GM21825 (cell line): ENCODE data around the gene TBC1D21.
"Not testable (repeated sequence)": the region's sequence is repeated elsewhere in the genome, so short reads cannot be mapped to it uniquely, and the experiment has no call there.

Experiments used
- ATAC-seq: cut with Tn5 transposase; IDR thresholded peaks from one replicate; pipeline ENCODE4 v1.9.1; 2021; ENCODE audit warnings: mild to moderate bottlenecking, moderate library complexity; ENCODE audit not compliant: unreplicated experiment

The TBC1D21 gene

DNA sequence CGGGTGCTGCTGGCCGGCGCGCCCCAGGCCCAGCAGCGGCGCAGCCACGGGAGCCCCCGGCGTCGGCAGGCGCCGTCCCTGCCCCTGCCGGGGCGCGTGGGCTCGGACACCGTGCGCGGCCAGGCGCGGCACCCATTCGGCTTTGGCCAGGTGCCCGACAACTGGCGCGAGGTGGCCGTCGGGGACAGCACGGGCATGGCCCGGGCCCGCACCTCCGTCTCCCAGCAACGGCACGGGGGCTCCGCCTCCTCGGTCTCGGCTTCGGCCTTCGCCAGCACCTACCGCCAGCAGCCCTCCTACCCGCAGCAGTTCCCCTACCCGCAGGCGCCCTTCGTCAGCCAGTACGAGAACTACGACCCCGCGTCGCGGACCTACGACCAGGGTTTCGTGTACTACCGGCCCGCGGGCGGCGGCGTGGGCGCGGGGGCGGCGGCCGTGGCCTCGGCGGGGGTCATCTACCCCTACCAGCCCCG is 53.7 kb downstream of the TBC1D21 start:
- ATAC-seq = no peak

DNA sequence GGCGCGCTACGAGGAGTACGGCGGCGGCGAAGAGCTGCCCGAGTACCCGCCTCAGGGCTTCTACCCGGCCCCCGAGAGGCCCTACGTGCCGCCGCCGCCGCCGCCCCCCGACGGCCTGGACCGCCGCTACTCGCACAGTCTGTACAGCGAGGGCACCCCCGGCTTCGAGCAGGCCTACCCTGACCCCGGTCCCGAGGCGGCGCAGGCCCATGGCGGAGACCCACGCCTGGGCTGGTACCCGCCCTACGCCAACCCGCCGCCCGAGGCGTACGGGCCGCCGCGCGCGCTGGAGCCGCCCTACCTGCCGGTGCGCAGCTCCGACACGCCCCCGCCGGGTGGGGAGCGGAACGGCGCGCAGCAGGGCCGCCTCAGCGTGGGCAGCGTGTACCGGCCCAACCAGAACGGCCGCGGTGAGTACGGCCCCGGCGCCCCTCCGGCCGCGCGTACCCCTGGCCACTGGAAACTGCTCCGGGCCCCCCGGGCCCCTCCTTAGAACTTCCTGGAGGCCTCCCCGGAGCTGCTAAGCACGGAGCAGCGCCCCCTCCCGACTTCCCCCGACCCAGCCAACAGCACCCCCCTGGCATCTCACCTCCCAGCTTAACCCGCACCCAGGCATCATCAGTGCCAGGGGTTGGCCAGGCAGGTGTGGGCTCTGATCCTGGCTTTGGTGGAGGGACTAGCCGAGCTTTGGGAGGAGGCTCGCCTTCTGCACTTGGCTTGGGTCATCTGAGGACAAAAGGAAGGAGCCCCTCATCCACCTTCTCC is 54.3 kb downstream of the TBC1D21 start:
- ATAC-seq = no peak

DNA sequence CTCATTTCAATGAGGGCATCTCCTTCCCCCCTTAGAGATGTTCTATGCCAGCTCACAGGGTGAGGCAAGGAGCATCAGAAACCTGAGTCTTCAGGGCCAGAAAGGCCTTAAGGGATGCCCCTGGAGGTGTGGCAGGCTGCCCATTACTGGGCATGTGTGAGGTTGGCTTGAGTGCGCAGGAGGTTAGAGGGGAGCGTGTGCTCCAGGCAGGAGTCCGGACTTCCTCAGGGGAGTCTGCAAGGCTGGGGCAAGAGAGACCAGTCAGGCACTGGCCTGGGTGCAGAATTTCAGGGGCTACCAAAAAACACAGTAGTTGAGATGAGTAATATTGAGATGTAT is 54.8 kb downstream of the TBC1D21 start:
- ATAC-seq = no peak

DNA sequence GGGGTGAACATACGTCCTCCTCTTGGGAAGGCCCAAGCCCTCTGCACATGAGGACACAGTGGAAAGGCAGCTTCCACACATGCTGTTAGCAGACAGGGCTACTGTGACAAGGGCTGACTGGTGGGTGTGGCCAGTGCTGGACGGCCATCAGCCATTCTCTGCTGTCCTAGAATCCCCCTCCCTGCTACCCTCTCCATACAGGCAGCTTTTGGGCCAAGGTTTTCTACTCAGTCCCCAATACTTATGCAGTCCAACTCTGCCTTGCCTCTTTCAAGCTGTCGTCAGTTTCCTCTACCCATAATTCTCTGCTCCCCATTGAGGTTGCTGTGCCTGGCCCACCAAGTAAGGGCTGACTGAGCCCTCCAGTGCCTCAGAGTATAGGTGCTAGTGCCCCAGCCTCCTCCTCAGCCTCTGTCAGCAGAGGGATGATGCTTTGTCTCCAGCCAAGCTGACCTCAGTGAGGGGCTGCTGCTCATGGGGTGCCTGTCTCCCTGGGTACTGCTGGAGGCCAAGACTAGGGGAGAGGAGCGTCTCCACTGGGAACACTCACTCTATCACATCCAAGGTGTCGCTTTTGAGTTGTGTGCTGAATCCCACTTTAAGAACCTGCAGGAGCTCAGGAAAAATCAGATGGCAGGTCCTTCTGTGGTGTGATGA is 55.7 kb downstream of the TBC1D21 start:
- ATAC-seq = no peak

DNA sequence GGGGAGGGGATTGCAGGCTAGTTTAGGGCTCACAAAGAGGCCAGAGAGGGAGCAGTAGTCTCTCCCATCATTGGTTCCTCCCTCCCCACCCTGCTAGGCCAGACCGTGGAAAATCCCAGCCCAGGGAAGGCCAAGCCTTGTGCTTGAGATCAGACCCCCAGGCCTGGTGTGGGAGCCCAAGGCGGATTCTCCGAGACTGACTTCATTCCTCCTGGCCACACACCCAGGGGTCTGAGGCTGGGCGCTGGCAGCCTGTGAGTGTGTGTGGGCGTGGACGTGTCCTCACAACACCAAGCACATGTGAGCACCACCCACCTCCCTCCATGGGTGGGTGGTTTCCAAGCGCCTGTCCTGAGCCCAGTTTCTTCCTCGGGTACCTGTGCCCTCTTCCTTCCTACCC is 57.0 kb downstream of the TBC1D21 start:
- ATAC-seq = no peak

DNA sequence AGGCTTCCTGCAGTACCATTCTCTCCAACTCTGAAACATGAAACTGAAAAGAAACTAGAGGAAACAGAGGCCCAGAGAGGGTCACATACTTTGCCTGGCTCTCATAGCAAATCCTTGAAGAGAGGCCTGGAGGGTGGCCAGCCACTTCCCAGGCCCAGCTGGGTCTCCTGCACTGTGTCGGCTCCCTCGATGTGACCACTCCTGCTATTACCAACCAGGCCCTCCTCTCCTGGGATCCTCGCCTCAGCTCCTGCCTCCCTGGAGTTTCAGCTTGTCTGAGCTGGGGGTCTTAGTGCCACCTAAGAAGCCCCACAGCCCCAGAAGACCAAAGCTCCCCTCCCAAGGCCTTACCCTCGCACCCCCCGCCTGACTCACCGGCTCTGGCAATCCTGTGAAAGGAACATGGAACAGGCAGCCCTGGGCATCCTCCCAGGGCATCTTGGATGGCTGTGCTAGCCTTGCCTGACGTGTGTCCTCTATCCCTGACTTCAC is 57.5 kb downstream of the TBC1D21 start:
- no peak for ATAC-seq

DNA sequence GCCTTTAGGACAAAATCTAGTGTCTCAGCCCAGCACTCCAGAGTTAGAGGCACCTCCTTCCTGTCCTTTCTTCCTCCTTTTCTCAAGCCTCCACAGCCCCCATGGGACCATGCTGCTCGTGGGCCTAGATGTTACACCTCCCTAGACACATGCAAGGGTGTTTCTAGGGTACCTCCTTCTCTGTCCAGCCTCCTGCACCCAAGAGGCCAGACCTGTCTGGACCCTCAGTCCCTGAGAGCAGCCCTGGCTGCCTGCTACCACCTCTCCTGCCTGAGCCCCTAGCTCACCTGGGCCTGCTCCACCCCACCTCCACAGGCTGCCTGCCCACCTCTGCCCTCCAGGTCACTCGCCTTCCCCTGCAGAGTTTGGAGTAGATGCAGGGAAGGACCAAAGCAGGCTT is 58.1 kb downstream of the TBC1D21 start:
- no peak for ATAC-seq

DNA sequence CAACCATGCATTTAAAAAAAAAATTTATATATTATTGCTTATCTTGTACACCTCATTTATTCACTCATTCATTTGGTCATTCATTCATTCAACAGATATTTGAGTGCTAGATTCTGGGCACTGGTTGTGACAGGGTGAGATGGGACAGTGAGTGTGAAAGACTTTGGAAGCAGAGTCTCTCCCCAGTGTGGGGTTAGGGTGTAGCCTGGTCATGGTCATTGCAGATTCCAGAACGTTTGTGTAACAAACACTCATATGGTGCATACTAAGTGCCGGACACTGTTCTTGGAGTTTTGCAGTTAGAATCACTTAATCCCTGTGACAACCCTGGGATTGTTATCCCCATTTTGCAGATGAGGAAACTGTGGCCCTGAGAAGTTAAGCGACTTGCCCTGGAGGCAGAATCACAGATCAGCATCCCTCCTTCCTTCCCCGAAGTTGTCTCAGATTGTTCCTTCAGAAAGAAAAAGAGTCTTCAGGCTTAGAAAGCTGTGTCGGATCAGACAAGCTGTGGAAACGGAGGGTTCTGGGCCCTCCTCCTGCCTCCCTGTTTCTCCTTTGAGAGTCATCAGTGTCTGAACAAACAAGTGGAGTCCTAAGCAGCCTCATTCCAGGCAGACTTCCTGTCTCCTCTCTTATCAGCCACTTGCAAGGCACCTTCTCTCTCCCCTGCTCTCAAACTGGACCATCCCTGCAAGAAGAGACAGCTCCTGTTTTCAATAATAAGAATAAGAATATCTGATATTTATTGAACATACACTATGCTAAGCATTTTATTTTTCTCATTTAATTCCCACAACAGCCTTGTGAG is 59.2 kb downstream of the TBC1D21 start:
- ATAC-seq = no peak

DNA sequence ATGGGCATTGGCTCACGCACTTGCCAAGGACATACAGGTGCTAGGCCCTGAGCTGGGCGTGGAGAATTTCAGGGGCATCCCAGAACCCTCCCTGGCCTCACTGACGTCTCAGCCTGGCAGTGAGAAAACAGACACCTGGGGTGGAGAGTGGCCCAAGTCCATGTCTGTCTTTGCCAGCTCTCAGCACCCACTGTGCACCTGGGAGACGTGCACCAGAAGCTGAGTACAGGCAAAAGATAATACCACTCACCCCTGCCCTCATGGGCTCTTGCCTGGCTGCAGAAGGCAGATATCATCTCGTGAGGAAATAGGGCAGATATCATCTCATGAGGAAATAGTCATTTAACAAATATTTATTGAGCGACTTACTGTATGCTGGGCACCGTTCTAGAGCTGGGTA is 60.9 kb downstream of the TBC1D21 start:
- no peak for ATAC-seq

DNA sequence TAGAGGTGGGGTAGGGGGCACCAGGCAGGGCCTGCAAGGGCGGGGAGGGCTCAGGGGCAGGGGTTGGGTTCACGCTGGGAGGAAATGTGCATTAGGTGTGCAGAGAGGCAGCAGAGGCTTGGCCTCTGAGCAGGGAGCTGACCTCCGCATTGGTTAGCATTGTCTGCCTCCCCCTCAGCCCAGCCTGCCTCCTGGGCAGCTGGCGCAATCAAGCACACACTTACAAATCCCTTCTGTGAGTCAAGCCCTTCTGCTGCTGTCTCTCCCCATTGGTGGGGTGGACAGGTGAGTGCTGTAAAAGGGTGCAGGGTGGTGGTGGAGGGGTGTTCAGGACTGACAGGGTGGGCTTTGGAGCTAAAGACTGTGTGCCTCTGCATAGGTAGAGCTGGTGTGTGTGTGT is 62.2 kb downstream of the TBC1D21 start:
- no peak for ATAC-seq

DNA sequence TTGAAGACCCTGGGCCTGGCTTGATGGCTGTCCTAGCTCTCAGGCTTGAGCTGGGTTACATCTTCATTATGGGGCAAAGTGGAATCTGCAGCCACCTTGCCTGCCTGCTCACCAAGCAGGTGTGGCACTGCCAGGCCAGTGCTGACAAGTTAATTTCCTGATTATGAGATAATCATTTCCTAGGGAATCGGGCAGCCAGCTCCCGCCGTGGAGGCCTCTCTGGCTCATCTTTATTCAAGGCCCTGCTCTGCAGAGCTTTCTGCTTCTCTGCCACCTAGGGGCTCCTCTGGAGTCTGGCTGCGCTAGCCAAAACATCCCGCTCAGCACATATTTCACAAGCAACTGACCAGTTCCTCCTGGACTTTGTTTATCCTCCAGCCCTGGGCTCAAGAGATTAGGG is 62.8 kb downstream of the TBC1D21 start:
- no peak for ATAC-seq

DNA sequence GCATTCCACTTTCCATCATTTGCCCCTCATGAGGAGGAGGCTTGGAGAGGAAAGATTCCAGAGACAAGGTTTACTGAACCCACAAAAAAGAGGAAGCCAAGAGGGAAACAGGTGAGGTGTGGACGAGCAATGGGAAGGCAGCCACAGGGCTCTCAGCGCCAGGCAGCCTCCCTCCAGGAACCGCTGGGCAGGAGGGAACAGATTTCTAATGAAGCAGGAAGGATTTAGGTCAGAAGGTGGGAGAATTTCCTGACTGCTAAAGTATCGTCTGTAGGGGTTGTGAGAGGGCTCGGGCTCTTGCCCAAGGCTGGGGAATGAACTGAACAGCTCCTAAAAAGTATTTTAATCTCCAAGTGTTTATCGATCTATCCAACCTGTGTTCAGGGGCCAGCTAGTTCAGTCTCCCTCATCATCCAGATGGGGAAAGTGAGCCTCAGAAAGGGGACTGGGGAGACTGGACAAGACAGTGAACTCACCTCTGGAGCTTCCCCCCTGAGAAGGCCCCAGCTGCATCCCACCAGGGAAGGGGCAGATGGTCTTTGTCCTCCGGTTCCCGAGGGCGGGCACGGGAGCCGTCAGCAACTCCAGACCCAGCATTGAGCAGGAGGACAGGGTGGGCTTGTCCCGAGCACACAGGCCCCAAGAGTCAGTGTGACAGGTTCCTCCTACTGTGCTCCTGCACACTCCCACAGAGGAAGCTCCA is 63.4 kb downstream of the TBC1D21 start:
- ATAC-seq = no peak

DNA sequence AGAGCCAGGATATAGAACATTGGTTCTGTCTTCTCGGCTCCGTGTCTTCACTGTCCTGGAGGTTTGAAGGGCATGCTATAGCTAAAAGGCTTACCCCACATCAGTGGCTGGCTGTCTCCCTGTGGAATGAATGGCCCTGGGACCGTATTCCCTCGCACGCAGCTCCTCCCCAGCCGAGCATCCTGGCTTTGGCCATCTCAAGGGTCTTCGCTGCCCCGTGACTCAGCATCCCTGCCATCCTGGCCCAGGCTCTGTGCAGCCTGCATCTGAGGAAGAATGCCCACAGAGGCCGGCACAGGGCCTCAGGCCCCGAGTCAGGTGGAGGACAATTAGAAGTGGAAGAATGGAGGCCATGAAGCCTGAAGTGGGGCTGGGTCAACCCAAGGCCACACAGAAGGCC is 63.9 kb downstream of the TBC1D21 start:
- no peak for ATAC-seq

DNA sequence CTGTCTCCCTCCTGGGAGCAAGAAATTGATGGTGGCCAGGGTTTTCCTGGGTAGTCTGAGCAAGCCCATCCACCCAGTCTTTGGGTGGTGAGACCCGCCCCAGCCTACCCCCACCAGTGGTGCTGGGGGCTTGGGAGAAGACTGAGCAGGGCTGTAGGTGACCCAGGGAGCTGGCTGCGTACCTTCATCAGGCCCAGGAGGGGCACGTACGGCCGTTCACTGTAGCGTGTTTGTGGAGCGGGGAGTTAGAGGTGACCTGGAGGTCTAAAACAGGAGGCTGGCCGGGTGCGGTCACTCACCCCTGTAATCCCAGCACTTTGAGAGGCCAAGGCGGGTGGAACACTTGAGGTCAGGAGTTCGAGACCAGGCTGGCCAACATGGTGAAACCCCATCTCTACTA is 64.4 kb downstream of the TBC1D21 start:
- ATAC-seq = no peak

DNA sequence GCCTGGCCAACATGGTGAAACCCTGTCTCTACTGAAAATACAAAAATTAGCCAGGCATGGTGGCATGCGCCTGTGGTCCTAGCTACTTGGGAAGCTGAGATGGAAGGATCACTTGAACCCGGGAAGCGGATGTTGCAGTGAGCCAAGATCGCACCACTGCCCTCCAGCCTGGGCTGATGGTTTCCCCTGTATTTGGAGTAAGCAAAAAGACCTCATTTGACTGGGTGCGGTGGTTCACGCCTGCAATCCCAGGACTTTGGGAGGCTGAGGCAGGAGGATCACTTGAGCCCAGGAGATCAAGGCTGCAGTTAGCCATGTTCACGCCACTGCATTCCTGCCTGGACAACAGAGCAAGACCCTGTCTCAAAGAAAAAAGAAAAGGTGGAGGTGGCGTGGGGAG is 65.2 kb downstream of the TBC1D21 start:
- ATAC-seq = not testable (repeated sequence)
